ENCODE measurements around the gene MTMR11. TPM values are rescaled to one million over a fixed set of nuclear protein-coding genes. Genes with fewer than 3 reads are reported as not detected.
"Not testable (repeated sequence)": the region's sequence is repeated elsewhere in the genome, so short reads cannot be mapped to it uniquely, and the experiment has no call there.

MTMR11 gene
- total and polyA plus RNA-seq, 7 donors: 10.3 to 85.8 (median 22.5) TPM

DNA sequence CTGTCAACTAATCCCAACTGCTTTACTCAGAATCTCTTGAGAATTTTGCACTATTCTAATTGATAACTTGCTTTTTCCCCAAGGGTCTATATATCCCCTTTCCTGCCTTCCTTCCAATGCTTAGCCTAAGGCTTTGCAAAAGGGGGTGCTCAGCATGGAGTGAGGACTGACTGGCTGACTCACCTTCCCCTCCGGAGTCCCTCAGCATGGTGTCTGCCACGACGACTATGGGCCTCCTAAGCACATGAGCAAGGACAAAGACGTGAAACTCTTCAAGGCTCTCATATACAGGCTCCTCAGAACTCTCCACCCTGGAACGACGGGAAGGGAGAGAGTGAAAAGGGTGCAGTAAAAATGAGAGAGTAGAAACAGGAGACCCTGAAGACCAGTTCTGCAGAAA, 13.2 kb upstream of the MTMR11 start:
- H3K9me3 ChIP-seq: no peaks in the 10 kb centered on the region
- intact Hi-C loops (cut with DNase I): no loop called here
- H3K27ac ChIP-seq: no peak overlapping the region
- DNase-seq: no peak
- H3K36me3 ChIP-seq: peaks cover 10 to 59% (median 25%) of the 10 kb centered on the region in 4 donors
- H3K4me3 ChIP-seq: no peak overlapping the region
- H3K4me1 ChIP-seq: no peaks in the 10 kb centered on the region
- H3K27me3 ChIP-seq: no peaks in the 10 kb centered on the region
- 86 to 88% methylated on average over 6 of the region's 6 CpGs for WGBS, 2 donors
- no peak for TF ChIP-seq POLR2A (IDR thresholded peaks at IDR 0.05)
- TF ChIP-seq POLR2AphosphoS5 (IDR thresholded peaks at IDR 0.05): no peak

DNA sequence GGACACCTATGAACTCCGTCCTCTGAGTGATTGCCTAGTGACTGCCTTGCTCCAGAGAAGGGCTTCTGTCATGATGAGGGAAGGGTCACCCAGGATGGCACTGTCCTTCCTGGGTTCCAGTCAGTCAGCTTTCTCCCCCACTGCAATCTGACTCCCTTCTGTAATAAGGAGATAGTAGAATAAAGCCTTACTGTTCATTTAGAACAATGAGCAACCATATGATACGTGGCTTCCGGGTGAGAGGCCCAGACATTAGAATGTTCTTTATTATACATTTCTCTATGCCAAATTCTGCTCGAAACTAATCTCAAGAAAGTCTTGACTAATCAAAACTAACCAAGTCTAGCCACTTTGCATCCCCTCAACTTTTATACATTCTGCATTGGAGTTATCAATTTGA, 8.5 kb upstream of the MTMR11 start:
- WGBS, 2 donors: 91 to 94% methylated on average over 4 of the region's 4 CpGs
- Histone ChIP-seq H3K4me1 (peaks cover 0 to 6% (median 2%) of the 10 kb centered on the region in 4 donors), H3K27ac (no peak overlapping the region), H3K27me3 (no peaks in the 10 kb centered on the region), H3K36me3 (peaks cover 14 to 66% (median 31%) of the 10 kb centered on the region in 4 donors), H3K4me3 (no peak overlapping the region), H3K9me3 (no peaks in the 10 kb centered on the region)
- intact Hi-C loops (cut with DNase I): no loop called here
- no peak for DNase-seq
- TF ChIP-seq EP300 (IDR thresholded peaks at IDR 0.05) (no peak), POLR2AphosphoS5 (IDR thresholded peaks at IDR 0.05) (no peak), POLR2A (IDR thresholded peaks at IDR 0.05) (no peak)
- TF ChIP-seq, protein P1, sequence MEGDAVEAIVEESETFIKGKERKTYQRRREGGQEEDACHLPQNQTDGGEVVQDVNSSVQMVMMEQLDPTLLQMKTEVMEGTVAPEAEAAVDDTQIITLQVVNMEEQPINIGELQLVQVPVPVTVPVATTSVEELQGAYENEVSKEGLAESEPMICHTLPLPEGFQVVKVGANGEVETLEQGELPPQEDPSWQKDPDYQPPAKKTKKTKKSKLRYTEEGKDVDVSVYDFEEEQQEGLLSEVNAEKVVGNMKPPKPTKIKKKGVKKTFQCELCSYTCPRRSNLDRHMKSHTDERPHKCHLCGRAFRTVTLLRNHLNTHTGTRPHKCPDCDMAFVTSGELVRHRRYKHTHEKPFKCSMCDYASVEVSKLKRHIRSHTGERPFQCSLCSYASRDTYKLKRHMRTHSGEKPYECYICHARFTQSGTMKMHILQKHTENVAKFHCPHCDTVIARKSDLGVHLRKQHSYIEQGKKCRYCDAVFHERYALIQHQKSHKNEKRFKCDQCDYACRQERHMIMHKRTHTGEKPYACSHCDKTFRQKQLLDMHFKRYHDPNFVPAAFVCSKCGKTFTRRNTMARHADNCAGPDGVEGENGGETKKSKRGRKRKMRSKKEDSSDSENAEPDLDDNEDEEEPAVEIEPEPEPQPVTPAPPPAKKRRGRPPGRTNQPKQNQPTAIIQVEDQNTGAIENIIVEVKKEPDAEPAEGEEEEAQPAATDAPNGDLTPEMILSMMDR (IDR thresholded peaks at IDR 0.05): no peak

DNA sequence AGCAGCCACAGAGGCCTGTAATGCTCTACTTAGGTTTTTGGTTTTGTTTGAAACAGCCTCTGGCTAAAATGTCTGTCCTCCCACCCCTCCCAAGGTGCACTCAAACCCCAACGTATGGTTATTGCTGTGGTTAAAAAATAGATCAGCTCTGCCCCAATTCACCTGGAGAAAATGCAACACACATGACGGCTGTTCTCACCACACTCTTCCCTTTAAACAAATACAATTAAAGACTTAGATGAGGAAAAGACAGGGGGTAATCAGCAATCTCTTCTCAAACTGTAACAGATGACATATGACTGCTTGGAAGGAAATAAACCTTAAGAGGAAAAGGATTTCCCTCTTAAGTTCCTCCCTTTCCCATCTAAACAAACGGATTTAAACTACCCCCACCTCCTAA, 6.2 kb upstream of the MTMR11 start:
- Histone ChIP-seq H3K27me3 (no peaks in the 10 kb centered on the region), H3K4me1 (peaks cover 0 to 23% (median 16%) of the 10 kb centered on the region in 4 donors), H3K27ac (peak overlapping the region in 2 of 4 donors; percentile 34 to 38), H3K4me3 (no peak overlapping the region), H3K36me3 (peaks cover 9 to 43% (median 22%) of the 10 kb centered on the region in 4 donors), H3K9me3 (no peaks in the 10 kb centered on the region)
- intact Hi-C loops (cut with DNase I): no loop called here
- no peak for DNase-seq
- WGBS, 2 donors: 7 to 39% methylated on average over 3 of the region's 3 CpGs
- TF ChIP-seq POLR2A (IDR thresholded peaks at IDR 0.05) (no peak), POLR2AphosphoS5 (IDR thresholded peaks at IDR 0.05) (no peak), EP300 (IDR thresholded peaks at IDR 0.05) (no peak)
- TF ChIP-seq, protein P1 (IDR thresholded peaks at IDR 0.05): no peak

DNA sequence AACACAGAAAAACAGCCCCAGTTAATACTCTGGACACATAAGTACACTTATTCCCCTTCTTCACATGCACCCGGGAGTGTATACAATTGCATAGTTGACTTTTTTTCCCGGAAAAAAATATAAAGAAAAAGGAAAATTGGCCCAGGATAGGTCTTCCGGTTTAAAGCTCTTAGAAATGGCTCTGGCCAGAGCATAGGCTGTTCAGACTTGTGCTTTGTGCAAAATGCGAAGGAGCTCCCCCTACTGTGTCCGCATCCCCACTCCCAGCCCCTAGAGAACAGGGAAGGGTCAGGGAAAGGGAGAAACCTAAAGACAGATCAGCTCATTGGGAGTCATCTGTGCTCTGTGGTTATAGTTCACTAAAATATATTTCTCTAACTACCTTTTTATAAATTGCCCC, 5.5 kb upstream of the MTMR11 start:
- DNase-seq: no peak

DNA sequence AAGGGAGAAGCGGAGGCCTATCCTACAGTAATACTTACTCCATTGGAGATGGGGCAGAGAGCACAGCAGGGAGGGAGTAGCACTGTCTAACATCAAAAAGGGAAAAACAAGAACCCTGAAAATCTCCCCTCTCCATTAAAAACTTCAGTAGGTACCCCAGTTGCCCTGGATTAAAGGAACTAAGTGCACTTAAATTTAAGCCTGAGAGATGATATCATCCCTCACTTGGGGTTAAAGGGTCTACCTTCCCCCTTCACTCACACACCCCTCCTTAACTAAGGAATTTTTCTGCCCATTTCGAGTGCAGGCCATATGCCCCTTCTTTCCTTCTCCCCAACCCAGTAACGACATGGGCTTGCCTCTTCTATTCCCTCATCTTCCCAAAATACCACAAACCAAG, 3.7 kb upstream of the MTMR11 start:
- intact Hi-C loops (cut with DNase I): no loop called here
- Histone ChIP-seq H3K27me3 (no peaks in the 10 kb centered on the region), H3K36me3 (peaks cover 0 to 20% (median 14%) of the 10 kb centered on the region in 4 donors), H3K27ac (peak overlapping the region in 3 of 4 donors; percentile 78 to 91 (median 79)), H3K4me3 (no peak overlapping the region), H3K9me3 (no peaks in the 10 kb centered on the region), H3K4me1 (peaks cover 0 to 43% (median 35%) of the 10 kb centered on the region in 4 donors)
- WGBS, 2 donors: 91 to 92% methylated on average over 3 of the region's 3 CpGs
- DNase-seq: no peak
- TF ChIP-seq POLR2A (IDR thresholded peaks at IDR 0.05) (no peak), EP300 (IDR thresholded peaks at IDR 0.05) (no peak), POLR2AphosphoS5 (IDR thresholded peaks at IDR 0.05) (no peak)
- TF ChIP-seq, protein P1 (IDR thresholded peaks at IDR 0.05): no peak

More for the DNA sequence above, 5.5 kb upstream of the MTMR11 start:
- intact Hi-C loops (cut with DNase I): no loop called here
- no peaks in the 10 kb centered on the region for H3K27me3 ChIP-seq
- WGBS, 2 donors: 18 to 54% methylated on average over 5 of the region's 5 CpGs
- TF ChIP-seq EP300 (IDR thresholded peaks at IDR 0.05): no peak
- TF ChIP-seq, protein P1 (IDR thresholded peaks at IDR 0.05): peak in 1 of 4 experiments; percentile 10
- peaks cover 0 to 30% (median 23%) of the 10 kb centered on the region in 4 donors for H3K4me1 ChIP-seq
- no peaks in the 10 kb centered on the region for H3K9me3 ChIP-seq
- peak overlapping the region; percentile 10 to 38 (median 22) for H3K27ac ChIP-seq
- H3K4me3 ChIP-seq: no peak overlapping the region
- H3K36me3 ChIP-seq: peaks cover 9 to 36% (median 21%) of the 10 kb centered on the region in 4 donors

DNA sequence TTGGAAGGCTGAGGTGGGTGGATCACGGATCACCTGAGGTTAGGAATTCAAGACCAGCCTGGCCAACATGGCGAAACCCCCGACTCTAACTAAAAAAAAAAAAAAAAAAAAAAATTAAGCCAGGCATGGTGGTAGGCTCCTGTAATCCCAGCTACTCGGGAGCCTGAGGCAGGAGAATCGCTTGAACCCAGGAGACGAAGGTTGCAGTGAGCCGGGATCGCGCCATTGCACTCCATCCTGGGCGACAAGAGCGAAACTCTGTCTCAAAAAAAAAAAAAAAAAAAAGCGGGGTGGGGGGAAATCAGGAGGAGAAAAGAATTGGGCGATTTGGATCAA, 2.0 kb upstream of the MTMR11 start:
- intact Hi-C loops (cut with DNase I); H3K36me3 ChIP-seq; DNase-seq; H3K27me3 ChIP-seq; H3K9me3 ChIP-seq: not testable (repeated sequence)
- H3K4me1 ChIP-seq: peaks cover 0 to 48% (median 38%) of the 10 kb centered on the region in 4 donors
- H3K4me3 ChIP-seq: peak overlapping the region in 3 of 4 donors; percentile 26 to 39 (median 37)
- H3K27ac ChIP-seq: peak overlapping the region; percentile 78 to 91 (median 82)
- WGBS, 2 donors: 13 to 60% methylated on average over 13 of the region's 13 CpGs

All from sigmoid colon (tissue), 7 donors.